ENCODE data around the gene RTP5. TPM values are rescaled to one million over a fixed set of nuclear protein-coding genes. Genes with fewer than 3 reads are reported as not detected.

The RTP5 gene
- total and polyA plus RNA-seq, 2 of the 8 experiments (the other 6 are each of a cell fraction or from before 2014, with no cell fraction given) = not detected

- WGBS, 2 experiments (ENCODE audit: extremely low coverage in 1 of 2, insufficient coverage in 1 of 2, insufficient read length in 1 of 2, insufficient replicate concordance in 2 of 2, low coverage in 1 of 2, low lambda C conversion rate in 2 of 2, missing lambda C conversion rate in 1 of 2) = 81% methylated on average over 27 of the region's 28 CpGs; no CpG with 5 or more reads in 1 of the 2 experiments
- Histone ChIP-seq H4K5ac (ENCODE audit: insufficient read length, low read depth, low read length) (no peak overlapping the region), H3K79me2 (ENCODE audit: control insufficient read depth in 1 of 2, insufficient read depth in 2 of 2, low read length in 2 of 2) (no peaks in the 10 kb centered on the region), H2BK20ac (ENCODE audit: low read length) (no peak overlapping the region), H3K36me3 (ENCODE audit: control insufficient read depth in 2 of 4, insufficient read depth in 4 of 4, low read length in 3 of 4) (no peaks in the 10 kb centered on the region), H3K18ac (ENCODE audit: extremely low read depth, low read length) (no peak overlapping the region; the same call in 1 of the 2 replicates), H2BK15ac (ENCODE audit: low read length) (no peak overlapping the region), H3K23ac (ENCODE audit: insufficient read length) (no peak overlapping the region), H4K20me1 (replicated peaks in 1 of 2; ENCODE audit: control insufficient read depth in 1 of 2, insufficient read depth in 2 of 2, low read length in 2 of 2) (no peaks in the 10 kb centered on the region), H3K27ac (ENCODE audit: low read depth, low read length) (no peak overlapping the region), H2AFZ (ENCODE audit: low read length) (no peak overlapping the region), H3K9me3 (ENCODE audit: insufficient read depth in 2 of 2, low read depth in 1 of 2, low read length in 1 of 2) (no peaks in the 10 kb centered on the region), H3K23me2 (ENCODE audit: low read depth, low read length) (no peaks in the 10 kb centered on the region; the same call in 1 of the 2 replicates), H3K4me2 (ENCODE audit: insufficient read depth in 1 of 2, low read depth in 2 of 2, low read length in 2 of 2) (no peak overlapping the region), H3K4me1 (replicated peaks in 1 of 4; ENCODE audit: control insufficient read depth in 3 of 4, insufficient read depth in 4 of 4, low read length in 3 of 4) (peaks cover 0 to 4% (median 0%) of the 10 kb centered on the region in 4 experiments; a peak in 1 of 7 replicates), H3K79me1 (ENCODE audit: low read depth, low read length) (no peaks in the 10 kb centered on the region), H4K91ac (replicated peaks; ENCODE audit: insufficient read length, low read length) (peak overlapping the region; percentile 44), H2BK12ac (ENCODE audit: low read depth, low read length) (no peak overlapping the region), H2AK5ac (ENCODE audit: low read depth, low read length) (no peak overlapping the region), H3K4me3 (ENCODE audit: extremely low read depth in 1 of 4, insufficient read depth in 2 of 4, low read depth in 3 of 4, low read length in 4 of 4) (no peak overlapping the region), H3K14ac (ENCODE audit: insufficient read length) (no peak overlapping the region), H3K27me3 (replicated peaks in 1 of 4; ENCODE audit: control insufficient read depth in 3 of 4, extremely low read depth in 1 of 4, insufficient read depth in 3 of 4, low read length in 3 of 4) (peaks cover 0 to 15% (median 11%) of the 10 kb centered on the region in 4 experiments; a peak in 4 of 7 replicates), H3K4ac (replicated peaks; ENCODE audit: insufficient read length, low read depth, low read length) (no peak overlapping the region), H3K9ac (replicated peaks in 1 of 4; ENCODE audit: extremely low read depth in 1 of 4, low read depth in 3 of 4, low read length in 3 of 4) (no peak overlapping the region), H2BK120ac (replicated peaks; ENCODE audit: low read depth, low read length) (no peak overlapping the region), H2BK5ac (ENCODE audit: low read depth, low read length) (no peak overlapping the region), H3K56ac (replicated peaks; ENCODE audit: insufficient read length, low read depth, low read length) (no peak overlapping the region), H4K8ac (ENCODE audit: extremely low read depth, insufficient read depth, low read length) (no peak overlapping the region)
- no peak for DNase-seq (ENCODE audit: low read depth in 1 of 2, low spot score in 2 of 2)
- no peak for TF ChIP-seq MAFK (IDR thresholded peaks at IDR 0.05; ENCODE audit: low read depth, low read length)
- CTCF ChIA-PET (ENCODE audit: partially characterized antibody) = interaction anchor here (1.1 to 2.2 kb wide), 2 partner anchors 13 to 33 kb away, joined by 5 read pairs; partner anchors contain the start of gene NEU4
- no peak for FAIRE-seq
- POLR2A ChIA-PET (ENCODE audit: partially characterized antibody) = no interaction called here
These were observed 28.1 kb upstream of the RTP5 start for GRCh38 chr2:241841181-241842066.
